HG03060 (cell line): ENCODE data around the gene CLIP4.

Experiments used
- ATAC-seq: cut with Tn5 transposase; IDR thresholded peaks from one replicate; pipeline ENCODE4 v1.9.1; 2021; ENCODE audit warnings: low read depth, moderate number of reproducible peaks; ENCODE audit not compliant: unreplicated experiment

Gene CLIP4

DNA sequence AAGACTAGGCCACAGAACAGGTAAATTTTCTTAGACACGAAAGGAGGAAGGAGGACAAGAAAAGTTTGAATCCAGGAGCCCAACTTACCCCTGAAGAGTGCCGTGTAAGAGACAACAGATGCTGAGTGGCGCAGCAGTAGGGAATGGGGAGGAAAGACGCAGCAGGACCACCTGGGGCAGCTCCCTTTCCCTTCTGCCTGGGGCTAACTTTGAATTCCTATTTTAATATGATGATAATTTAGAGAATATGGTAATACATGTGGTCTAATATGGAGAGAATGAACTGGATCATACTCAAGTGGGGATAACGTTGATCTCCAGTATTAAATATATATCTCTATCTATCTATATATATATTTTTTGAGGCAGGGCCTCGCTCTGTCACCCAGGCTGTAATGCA lies 69.3 kb downstream of the CLIP4 start:
- no peak for ATAC-seq

DNA sequence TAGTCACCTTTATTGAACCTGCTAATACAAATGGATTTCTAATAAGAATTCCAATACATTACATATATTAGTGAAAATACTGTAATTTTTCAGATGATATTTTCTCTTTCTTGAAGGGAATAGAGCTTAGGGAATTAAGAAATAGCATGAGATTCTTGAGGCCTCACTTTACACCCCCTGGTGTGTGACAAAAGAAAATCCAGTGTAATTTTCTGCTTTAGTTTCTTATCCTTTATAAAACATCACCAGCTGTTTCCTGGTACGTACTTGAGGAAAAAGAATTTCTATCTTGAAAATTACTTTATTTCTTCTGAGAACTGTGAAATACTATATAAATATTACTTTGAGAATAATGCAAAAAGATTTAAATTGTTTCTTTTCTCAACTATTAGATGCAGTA lies 71.6 kb downstream of the CLIP4 start:
- no peak for ATAC-seq

DNA sequence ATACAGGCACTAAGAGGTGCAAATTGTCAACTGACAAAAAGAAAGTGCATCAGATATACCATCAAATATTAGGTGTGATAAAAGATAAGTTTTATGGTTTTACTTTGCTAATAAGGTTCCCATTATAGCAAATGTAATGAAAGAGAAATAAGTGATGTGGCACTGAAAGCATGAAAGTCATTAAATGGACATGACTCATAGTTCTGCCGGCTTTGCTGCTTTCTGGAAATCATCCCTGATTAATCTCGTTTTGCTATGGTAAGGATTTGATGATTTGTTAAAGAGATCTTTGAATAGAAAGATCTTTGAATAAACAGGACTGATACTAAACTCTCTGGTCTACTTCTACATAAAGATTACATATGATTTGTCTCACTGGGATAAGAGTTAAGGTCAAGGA lies 72.7 kb downstream of the CLIP4 start:
- no peak for ATAC-seq

DNA sequence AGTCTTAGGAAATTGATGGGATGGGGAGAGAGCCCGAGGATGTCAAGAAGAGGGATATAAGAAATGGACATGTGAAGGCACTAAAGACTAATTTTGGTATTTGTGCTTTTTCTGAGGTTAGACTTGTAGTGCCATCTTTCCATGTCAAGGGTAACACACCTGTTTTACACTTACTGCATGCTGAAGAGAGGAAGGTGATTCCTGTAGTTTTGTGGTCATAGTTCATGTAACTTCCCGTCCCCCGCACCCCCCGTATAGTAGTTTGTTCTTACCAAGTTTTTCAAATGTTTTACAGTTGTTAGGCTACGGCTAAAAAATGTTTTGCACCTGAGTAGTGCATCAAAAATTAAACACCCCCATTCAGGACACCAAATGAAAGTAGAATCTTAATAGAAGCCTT lies 73.8 kb downstream of the CLIP4 start:
- ATAC-seq = no peak

DNA sequence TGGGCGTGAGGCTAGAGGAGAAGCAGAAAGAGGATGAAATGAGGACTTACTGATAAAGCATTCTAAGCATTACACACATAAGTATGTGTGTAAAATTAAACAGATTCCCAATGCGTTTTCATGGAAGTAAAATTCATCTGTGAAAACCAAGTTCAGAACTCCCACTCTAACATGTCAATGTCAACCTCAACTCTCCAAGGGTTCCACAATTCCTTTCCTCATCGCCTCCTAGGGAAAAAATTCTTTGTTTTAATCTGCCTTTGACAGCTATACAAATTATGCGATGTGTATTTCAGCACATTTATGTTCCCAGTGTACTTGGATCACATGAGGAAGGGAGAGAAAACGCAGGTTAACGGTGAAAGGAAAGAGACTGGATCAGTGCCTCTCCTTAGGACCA lies 76.6 kb downstream of the CLIP4 start:
- no peak for ATAC-seq

DNA sequence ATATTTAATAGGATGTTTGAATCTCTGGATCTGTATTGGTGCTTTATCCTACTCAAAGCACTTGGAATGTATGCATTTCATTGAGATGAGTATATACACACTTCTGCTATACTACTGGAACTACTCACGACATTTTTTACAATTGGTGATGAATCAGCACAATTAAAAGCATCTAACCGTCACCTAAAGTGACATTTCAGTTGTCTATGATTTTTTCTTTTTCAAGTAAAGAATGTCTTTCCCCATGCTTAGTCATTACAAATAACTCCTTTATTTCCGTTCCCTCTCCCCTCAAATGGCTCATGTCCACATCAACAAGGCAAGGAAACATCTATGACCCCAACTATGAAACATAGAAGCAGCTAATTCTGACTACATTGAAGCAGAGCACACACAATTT lies 77.3 kb downstream of the CLIP4 start:
- ATAC-seq = no peak

DNA sequence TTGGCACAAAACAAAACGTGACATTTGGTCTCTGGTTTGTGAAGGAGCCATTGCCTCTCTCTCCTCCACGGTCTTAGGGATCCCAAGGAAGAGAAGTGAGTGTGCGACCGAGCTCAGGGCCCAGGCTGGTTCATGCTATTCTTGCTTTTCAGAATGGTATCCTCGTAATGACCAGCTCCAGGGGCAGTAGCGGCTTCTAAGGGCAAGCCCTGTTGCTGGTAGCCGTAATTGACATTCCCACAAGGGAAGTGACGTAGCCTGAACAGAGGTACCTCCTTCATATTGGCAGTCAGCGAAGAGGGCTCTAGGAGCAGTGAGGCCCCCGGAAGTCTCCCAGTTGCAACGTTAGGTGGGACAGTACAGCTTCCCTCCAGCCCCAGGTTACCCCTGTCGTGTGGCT lies 77.9 kb downstream of the CLIP4 start:
- ATAC-seq = no peak

DNA sequence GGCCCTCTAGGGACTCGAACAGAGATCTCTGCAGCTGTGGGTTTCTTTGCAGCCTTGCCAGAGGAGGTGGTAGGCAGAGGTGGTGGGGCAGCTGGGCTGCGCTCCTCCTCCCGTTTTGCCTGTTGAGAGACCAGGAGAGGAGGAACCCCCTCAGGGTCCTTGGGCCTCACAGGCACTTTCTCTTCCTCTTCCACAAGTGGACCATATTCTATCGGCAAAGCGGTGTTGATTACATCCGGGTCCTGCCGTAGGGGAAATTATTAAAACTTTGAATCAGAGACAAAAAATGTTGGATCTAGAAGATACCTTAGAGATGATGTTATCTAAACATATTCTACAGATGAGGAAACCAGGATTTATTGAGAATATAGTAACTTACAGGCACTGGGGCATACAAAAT lies 78.5 kb downstream of the CLIP4 start:
- no peak for ATAC-seq

DNA sequence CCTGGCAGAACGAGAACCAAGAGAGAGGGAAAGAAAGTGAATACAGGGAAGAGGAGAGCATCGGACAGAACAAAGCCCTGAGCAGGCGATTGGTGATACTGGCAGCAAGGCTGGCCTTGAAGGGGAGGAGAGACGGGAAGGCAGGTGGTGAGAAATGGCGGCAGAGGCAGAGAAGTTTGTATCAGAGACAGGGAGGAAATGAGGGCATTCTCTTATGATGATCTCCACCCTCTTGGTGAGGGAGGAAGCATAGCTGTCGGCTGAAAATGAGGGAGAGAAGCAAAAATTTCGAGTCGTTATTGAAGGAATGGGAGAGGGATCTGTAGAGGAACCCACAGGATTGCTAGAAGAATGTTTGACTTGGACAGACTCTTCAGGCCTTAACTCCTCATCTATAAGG lies 80.6 kb downstream of the CLIP4 start:
- no peak for ATAC-seq

DNA sequence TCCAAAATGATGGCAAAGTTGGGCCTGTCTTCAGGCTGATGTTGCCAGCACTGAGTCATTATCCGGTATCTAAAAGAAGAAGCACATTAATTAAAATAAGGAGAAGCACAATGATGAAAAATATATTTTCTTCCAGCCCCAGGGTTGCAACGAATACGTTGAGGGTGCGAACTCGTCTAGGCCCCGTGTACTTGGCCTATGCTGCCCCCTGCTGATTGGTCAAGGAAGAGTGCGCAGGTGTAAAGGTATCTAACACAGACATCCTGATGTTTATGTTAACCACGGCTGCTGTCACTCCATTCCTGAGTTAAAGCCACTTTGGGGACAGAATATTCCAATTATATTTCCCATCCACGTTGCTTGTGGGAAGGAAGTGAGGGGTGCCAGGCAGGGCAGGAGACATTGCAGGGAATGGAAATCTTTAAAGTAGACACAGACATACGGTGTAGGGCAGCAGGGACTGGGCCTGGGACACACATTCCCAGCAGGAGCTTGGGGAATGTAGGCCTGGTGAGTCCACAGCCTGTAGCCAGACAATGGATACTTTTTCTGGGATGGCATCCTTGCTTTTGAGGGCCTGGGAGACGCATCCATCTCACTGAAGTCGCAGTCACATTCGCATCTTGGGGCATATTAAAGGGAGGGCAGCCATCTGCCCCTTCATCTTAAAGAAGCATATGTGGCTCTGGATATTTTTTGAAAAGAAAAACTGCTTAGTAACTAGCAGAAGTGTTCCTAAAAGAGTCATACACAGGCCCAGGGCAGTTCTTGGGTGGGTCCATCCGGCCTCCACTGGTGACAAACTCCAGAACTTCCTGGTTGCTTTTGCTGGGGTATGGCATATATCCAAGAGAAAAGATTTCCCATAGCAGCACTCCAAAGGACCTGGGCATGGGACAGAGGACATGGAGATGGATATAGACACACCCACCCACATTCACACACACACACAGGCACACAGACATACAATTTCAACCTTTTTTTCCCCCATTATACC lies 81.9 kb downstream of the CLIP4 start:
- no peak for ATAC-seq

DNA sequence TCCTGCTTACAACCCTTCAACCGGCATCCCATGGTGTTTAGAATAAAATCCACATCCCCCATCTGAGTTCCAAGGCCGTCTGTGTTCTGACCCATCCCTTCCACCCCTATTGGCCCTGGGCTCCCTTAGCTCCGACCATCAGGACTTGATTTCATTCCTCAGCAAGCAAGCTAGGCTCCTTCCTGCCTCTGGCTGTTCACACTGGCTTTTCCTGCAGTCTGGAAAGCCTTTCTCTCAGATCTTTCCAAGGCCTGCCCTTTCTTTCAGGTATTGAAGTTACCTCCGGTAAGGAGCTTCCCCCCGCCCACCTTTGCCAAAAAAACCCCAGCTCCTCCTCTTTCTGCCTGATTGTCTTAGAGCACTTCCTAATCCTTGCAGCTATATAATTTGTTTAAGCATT lies 86.8 kb downstream of the CLIP4 start:
- ATAC-seq = no peak

DNA sequence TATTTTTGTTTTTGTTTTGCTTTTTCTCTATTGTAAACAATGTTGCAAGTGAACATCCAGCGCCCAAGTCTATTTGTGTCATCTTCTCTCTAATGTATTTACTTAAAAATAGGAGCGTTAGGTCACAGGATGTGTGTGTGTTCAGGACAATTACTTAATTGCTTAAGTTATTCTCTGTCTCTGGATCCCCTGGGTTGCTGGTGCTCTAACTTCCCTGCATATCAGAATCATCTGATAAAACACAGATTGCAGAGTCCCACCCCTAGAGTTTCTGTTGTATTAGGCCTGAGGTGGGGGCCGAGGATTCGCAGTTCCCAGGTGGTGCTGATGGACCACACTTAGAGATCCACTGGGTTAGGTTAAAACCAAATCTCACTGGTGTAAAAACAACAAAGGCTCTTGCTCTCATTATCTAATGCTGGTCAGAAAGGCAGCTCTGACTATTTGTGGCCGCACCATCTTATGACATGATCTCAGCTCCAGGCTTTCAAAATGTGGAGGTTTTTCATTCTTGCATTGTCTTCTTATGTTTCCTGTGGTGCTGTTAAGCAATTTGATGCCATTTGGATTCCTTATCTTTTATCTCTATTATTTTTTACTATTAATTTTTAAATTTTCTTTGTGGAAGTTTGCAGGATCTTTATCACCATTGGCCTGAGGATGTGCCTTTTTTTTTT lies 87.7 kb downstream of the CLIP4 start:
- no peak for ATAC-seq

DNA sequence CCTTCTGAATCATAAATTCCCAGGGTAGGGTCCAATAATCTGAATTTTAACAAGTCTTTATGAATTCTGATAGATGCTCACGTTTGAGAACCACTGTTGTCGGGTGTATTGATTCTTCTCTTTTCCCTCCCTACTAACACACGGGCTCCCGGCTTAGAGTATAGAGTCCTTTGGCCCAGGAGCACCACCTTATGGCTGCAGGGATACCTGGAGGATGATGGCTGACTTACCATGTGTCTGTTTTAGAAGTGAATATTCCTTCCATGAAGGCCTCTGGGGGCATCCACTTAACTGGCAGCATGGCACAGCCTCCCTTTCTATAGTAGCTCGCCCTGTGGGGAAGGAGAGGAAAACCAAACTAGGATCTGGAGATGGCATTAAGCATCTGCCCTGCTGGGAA lies 91.7 kb downstream of the CLIP4 start:
- no peak for ATAC-seq

DNA sequence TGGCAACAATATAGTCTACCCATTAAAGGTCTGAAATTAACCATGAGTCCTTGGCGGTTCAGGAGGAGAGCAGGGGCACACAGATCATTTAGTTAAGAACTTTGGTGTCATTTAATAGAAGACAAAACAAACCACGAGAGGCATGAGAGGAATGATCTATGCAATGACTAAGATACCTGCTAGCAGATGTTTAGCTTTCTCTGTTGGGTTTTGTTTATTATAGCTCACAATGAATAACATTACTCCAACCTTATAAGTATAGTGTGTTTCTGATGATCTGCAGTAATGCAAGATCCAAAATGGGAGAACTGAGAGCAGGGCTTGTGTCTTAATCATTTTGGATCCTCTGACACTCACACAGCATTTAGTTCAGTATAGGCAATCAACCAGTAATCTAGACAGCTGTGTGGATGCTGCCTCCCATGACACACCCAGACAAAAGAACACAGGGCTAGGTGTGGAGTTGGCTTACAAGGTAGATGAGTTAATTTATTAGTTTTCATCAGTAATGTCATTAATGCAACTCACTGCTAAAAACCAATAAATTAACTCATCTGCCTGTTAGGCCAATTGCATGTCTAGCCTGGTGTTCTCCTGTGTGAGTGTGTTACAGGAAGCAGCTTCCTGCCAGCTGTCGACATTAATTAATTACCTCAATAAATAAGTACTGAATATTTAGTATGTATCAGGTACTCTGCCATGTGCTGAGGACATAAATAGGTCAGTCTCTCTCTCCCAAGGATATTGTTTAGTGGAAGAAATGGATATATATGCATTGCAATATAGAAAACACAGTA lies 92.3 kb downstream of the CLIP4 start:
- ATAC-seq = no peak

DNA sequence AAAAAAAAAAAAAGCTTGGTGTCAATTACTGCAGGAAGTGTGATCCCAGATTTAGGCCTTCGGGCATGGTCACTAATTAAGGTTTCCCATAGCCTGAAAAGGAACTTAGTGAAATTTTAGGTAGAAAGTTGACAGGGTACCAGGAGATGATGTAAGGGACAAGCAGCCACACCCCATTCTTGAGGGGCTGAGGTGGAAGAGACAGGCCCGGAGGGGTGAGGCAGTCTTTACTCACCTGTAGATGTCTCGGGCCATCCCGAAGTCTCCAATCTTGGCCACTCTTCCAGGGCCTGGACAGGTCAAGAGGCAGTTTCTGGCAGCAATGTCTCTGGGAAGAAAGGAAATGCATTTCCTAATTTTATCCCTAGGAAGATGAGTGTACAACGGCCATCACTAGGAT lies 94.3 kb downstream of the CLIP4 start:
- no peak for ATAC-seq

DNA sequence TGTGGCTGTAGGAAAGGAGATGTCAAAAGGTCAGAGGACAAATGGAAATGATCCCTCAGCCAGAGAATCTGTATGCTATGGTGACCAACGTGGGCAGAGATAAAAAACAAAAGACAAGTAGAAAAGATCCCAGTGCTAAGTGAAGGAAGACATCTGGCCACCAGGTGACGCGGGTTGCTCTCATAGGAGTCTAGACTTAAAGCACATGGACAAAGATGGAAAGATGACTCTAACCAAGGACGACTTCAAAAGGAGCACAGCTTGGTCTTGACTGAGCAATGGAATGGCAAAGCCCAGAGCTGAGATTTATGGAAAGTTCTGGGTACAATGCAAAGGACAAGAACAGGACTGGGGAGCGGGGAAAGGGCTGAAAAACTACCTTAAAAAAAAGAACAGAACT lies 96.8 kb downstream of the CLIP4 start:
- no peak for ATAC-seq

DNA sequence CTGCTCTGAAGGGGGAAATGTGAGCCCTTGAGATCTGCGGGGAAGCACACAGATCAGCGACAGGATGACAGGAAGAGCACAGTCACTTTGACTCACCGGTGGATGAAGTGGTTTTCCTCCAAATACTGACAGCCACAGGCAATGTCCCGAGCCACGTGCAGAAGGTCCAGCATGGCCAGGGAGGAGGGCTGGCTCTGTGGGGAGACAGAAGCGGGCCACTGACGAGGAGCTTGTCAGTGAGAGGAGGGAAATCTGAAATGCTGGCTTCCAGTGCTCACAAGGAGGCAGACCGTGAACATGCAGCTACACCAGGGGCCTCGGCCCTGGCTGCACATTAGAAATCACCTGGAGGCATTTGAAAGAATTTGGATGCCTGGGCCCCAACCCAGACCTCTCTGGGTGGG lies 98.7 kb downstream of the CLIP4 start:
- ATAC-seq = no peak

DNA sequence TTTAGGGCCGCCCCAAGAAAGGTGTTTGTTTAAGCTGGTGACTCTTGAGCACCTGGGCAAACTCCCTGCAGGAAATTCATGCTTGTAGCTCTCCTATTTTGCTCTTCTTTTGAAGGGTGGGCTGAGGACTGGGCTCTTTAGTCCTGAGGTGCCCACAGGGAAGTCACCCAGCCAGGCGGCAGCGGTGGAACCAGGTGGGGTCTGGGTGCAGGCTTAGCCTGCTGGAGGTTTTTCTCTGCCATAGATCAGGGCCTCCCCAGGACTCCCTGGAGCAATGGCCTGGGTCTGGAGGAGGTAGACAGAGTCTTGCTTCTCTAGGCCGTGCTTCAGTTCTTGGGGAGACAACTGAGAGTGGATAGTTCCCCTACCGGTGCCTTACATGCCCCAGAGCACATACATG lies 99.9 kb downstream of the CLIP4 start:
- ATAC-seq = no peak

DNA sequence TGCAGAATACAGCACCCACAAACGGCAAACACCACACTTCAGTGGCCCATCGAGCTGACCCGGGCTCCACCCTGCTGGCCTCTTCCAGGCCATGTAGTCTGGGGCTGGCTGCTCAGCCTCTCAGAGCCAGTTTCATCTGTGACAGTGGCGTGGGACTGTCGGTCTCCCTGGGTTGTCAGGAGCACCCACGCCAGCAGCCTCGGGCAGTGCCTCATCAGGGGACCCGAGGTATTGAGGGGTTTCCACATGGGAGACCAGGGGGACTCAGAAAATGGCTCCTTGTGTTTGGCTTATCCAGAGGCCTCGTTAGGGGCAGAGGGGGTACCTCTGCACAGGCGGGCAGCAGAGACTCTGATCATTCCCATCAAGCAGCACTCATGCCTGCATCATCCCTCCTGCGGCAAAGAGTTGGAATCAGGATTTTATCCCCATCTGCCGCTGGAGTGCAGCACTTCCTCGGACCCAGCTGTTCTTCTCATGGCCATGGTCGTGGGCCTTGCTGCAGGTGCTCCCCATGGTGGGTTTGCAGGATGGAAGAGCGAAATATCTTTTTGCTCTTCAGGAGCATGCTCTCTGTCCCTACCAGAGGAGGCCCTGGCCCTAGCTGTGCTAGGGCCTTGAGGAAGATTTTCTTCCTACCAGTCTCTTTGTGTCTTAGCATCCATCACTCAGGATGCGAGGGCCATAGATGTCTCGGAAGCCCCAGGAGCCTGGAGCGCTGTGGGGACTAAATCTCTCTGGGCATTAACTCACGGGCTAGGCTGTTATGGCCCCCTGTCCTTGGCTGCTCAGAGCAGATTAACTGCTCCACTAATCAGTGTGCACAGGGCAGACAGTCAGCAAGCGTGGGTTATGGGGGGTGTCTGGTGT lies 100.8 kb downstream of the CLIP4 start:
- ATAC-seq = no peak

DNA sequence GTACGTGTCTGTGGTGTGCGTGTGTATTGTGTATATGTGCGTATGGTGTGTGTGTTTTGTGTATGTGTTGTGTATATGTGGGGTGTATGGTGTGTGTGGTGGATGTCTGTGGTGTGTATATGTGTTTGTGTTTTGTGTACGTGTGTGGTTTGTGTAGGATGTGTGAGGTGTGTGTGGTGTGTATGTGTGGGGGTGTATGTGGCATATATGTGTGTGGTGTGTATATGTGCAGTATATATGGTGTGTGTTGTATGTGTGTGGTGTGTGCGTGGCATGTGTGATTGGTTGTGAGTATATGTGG lies 101.3 kb downstream of the CLIP4 start:
- no peak for ATAC-seq
